OCI-LY1 (cell line): Measurements from ENCODE around the gene SLC25A45.
A peak's percentile ranks its signal among the peaks of the same experiment; 100 is the strongest.

Experiments
- H2AFZ ChIP-seq: fragments of 200-600 bp; sonication (generic), shearing (Covaris generic); 2 replicates; pipeline ENCODE4 v1.6.0; 2014; ENCODE audit warnings: antibody characterized with exemption, mild to moderate bottlenecking, low read length
- H3F3A ChIP-seq: fragments of 200-600 bp; sonication (generic), shearing (Covaris generic); 2 replicates; pipeline ENCODE4 v1.6.0; 2014; ENCODE audit warnings: mild to moderate bottlenecking, antibody characterized with exemption, low read length, moderate library complexity; ENCODE audit not compliant: insufficient read depth
- H3K27ac ChIP-seq: fragments of 200-600 bp; sonication (generic); 2 replicates; pipeline ENCODE4 v1.5.1; 2014; ENCODE audit warnings: low read length, mixed run types, mild to moderate bottlenecking, low read depth; ENCODE audit not compliant: poor library complexity, severe bottlenecking
- H3K27me3 ChIP-seq: fragments of 200-600 bp; sonication (generic); 2 replicates; pipeline ENCODE4 v1.6.0; 2014; ENCODE audit warnings: antibody characterized with exemption, mild to moderate bottlenecking, low read length, moderate library complexity; ENCODE audit not compliant: insufficient read depth
- H3K36me3 ChIP-seq: fragments of 200-600 bp; sonication (generic); 2 replicates; pipeline ENCODE4 v1.6.1; 2014; ENCODE audit warnings: mild to moderate bottlenecking, antibody characterized with exemption, low read length, moderate library complexity, mixed read lengths; ENCODE audit not compliant: insufficient read depth
- H3K4me1 ChIP-seq: fragments of 200-600 bp; sonication (generic); 2 replicates; pipeline ENCODE4 v1.5.1; 2014; ENCODE audit warnings: mild to moderate bottlenecking, low read length, moderate library complexity; ENCODE audit not compliant: insufficient read depth, severe bottlenecking
- H3K4me2 ChIP-seq: fragments of 200-600 bp; sonication (generic), shearing (Covaris generic); 2 replicates; pipeline ENCODE4 v1.6.1; 2014; ENCODE audit warnings: low read length
- H3K4me3 ChIP-seq: fragments of 200-600 bp; sonication (generic); 2 replicates; pipeline ENCODE4 v1.5.1; 2014; ENCODE audit warnings: low read length, low read depth, mild to moderate bottlenecking, mixed read lengths; ENCODE audit not compliant: poor library complexity, severe bottlenecking
- H3K79me2 ChIP-seq: fragments of 200-600 bp; shearing (Covaris generic); 2 replicates; pipeline ENCODE4 v1.6.1; 2016; ENCODE audit warnings: mixed run types, low read length, mixed read lengths; ENCODE audit not compliant: insufficient read depth
- H3K9ac ChIP-seq: fragments of 200-600 bp; sonication (generic), shearing (Covaris generic); 2 replicates; pipeline ENCODE4 v1.6.1; 2014; ENCODE audit warnings: mild to moderate bottlenecking, low read length, mixed read lengths
- H3K9me2 ChIP-seq: fragments of 200-600 bp; sonication (generic), shearing (Covaris generic); 2 replicates; pipeline ENCODE4 v1.6.1; 2014; ENCODE audit warnings: low read depth, mild to moderate bottlenecking, low read length, mixed read lengths
- H3K9me3 ChIP-seq: fragments of 200-600 bp; shearing (Covaris generic); 2 replicates; pipeline ENCODE4 v1.6.1; 2014; ENCODE audit warnings: low read length, mixed read lengths
- H4K20me1 ChIP-seq: fragments of 200-600 bp; sonication (generic), shearing (Covaris generic); 2 replicates; pipeline ENCODE4 v1.6.0; 2016; ENCODE audit warnings: mild to moderate bottlenecking, low read length; ENCODE audit not compliant: insufficient read depth
- EZH2 ChIP-seq: fragments of 200-600 bp; sonication (generic), shearing (Covaris generic); IDR thresholded peaks from 2 replicates; pipeline ENCODE4 v1.8.0; 2017; ENCODE audit warnings: borderline replicate concordance, mixed run types, mild to moderate bottlenecking, antibody characterized with exemption, low read length, moderate library complexity, mixed read lengths
- TF ChIP-seq, protein P1 (sequence below): fragments of 200-600 bp; sonication (generic), shearing (Covaris generic); IDR thresholded peaks from 2 replicates; pipeline ENCODE4 v1.5.1; 2017; ENCODE audit warnings: mild to moderate bottlenecking, antibody characterized with exemption, low read length, moderate library complexity, mixed read lengths

SLC25A45 gene

DNA sequence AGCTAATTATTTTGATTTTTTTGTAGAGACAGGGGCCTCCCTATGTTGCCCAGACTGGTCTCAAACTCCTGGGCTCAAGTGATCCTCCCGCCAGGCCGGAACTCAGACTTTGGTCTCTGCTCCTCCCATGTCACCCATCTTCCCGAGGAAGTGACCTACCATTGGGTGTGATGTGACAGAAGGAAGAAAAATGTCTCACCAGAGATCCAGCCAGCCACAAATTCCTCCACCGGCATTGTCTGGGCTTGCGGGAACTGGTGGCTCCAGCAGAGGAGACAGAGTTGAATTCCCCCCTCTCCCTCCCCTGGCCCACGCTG, 772 bp downstream of the SLC25A45 start:
- no peaks in the 10 kb centered on the region for H3K36me3 ChIP-seq
- H3K9me3 ChIP-seq: no peaks in the 10 kb centered on the region
- H3K4me3 ChIP-seq: peak overlapping the region; percentile 65
- peak overlapping the region; percentile 89 for H3K27ac ChIP-seq
- H3K9me2 ChIP-seq: no peaks in the 10 kb centered on the region
- no peaks in the 10 kb centered on the region for H3F3A ChIP-seq
- H3K9ac ChIP-seq: peak overlapping the region; percentile 77
- TF ChIP-seq, protein P1, sequence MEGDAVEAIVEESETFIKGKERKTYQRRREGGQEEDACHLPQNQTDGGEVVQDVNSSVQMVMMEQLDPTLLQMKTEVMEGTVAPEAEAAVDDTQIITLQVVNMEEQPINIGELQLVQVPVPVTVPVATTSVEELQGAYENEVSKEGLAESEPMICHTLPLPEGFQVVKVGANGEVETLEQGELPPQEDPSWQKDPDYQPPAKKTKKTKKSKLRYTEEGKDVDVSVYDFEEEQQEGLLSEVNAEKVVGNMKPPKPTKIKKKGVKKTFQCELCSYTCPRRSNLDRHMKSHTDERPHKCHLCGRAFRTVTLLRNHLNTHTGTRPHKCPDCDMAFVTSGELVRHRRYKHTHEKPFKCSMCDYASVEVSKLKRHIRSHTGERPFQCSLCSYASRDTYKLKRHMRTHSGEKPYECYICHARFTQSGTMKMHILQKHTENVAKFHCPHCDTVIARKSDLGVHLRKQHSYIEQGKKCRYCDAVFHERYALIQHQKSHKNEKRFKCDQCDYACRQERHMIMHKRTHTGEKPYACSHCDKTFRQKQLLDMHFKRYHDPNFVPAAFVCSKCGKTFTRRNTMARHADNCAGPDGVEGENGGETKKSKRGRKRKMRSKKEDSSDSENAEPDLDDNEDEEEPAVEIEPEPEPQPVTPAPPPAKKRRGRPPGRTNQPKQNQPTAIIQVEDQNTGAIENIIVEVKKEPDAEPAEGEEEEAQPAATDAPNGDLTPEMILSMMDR: no peak
- TF ChIP-seq EZH2: no peak
- peaks cover 49% of the 10 kb centered on the region for H3K4me1 ChIP-seq
- H3K27me3 ChIP-seq: no peaks in the 10 kb centered on the region
- H3K79me2 ChIP-seq: no peaks in the 10 kb centered on the region
- H4K20me1 ChIP-seq: no peaks in the 10 kb centered on the region
- no peak overlapping the region for H2AFZ ChIP-seq
- peak overlapping the region; percentile 73 for H3K4me2 ChIP-seq

DNA sequence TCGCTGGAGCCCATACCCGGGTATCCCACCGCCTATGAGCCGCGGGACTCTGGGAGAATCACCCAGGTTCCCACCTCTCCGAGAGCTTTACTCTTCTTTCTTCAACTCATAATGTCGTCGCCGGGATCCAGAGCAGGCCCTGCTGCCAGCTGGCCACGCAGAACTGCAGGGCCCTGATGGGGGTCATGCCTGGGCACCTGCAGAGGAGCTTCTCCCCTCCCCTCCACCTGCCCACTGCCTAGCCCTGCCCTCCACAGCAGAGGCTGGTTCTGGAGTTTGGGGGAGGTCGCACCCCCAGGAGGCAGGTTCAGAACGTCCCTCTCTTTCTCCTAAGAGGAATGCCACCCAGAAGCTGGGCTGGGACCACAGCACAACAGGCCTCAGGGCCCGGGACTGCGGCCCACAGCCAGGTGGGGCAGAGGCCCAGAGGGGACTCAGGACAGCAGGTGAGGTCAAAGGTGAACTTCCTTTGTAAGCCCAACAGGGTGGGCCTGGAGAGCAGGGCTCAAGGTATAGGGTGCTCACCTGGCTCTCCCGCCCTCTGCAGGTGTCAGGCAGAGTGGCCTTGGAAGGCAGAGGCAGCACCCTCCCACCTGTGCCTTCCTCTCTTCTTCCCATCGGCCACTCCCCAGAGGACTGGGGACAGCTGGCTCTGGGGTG, 1.9 kb downstream of the SLC25A45 start:
- no peak overlapping the region for H3K27ac ChIP-seq
- H3K4me1 ChIP-seq: peaks cover 49% of the 10 kb centered on the region
- no peaks in the 10 kb centered on the region for H3K9me2 ChIP-seq
- TF ChIP-seq EZH2: no peak
- TF ChIP-seq, protein P1: no peak
- H3K36me3 ChIP-seq: no peaks in the 10 kb centered on the region
- H3K27me3 ChIP-seq: no peaks in the 10 kb centered on the region
- no peaks in the 10 kb centered on the region for H3K9me3 ChIP-seq
- H3K4me2 ChIP-seq: no peak overlapping the region
- H3F3A ChIP-seq: no peaks in the 10 kb centered on the region
- H4K20me1 ChIP-seq: no peaks in the 10 kb centered on the region
- H3K4me3 ChIP-seq: no peak overlapping the region
- no peak overlapping the region for H2AFZ ChIP-seq
- no peak overlapping the region for H3K9ac ChIP-seq
- H3K79me2 ChIP-seq: no peaks in the 10 kb centered on the region

DNA sequence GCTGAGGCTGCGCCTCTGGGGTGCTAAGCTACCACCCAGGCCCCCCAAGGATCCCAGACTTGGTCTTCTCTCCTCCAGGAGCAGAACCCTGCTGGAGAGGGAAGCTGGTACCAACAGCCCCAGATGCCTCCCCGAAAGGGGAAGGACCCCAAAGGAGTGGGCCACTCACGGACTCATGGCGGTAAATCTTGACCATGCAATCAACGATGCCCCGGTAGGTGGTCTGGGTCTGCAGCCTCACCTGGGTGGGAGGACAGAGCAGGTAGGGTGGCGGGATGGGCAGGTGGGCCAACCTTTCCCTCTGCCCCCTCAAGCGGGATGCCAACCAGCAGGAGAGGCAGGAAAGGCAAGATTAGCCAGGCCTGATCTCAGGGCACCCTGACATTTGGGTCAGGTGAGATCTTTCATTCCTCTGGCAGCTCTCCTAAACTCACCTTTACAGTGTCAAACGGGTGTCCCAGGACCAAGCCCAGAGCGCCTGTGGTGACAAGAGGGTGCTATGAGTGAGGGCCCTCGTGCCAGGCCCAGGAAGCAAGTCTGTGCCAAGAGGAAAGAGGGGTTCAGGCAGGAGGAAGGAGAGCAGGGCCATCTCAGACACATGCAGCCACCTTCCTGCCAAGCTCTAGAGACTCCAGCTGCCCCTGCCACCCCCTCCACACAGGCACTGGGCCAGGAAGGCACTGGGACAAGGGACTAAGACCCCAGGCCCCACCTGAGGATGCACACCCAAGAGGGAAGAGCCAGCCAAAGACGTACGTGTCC, 2.6 kb downstream of the SLC25A45 start:
- Histone ChIP-seq H3K9me2 (no peaks in the 10 kb centered on the region), H2AFZ (no peak overlapping the region), H3K9me3 (no peaks in the 10 kb centered on the region), H4K20me1 (no peaks in the 10 kb centered on the region), H3K27me3 (no peaks in the 10 kb centered on the region), H3F3A (no peaks in the 10 kb centered on the region), H3K79me2 (no peaks in the 10 kb centered on the region), H3K4me3 (no peak overlapping the region), H3K4me2 (no peak overlapping the region), H3K4me1 (peaks cover 49% of the 10 kb centered on the region), H3K27ac (no peak overlapping the region), H3K36me3 (no peaks in the 10 kb centered on the region), H3K9ac (no peak overlapping the region)
- TF ChIP-seq, protein P1: no peak
- no peak for TF ChIP-seq EZH2
